ENCODE data around the gene STK33.

Gene STK33

DNA sequence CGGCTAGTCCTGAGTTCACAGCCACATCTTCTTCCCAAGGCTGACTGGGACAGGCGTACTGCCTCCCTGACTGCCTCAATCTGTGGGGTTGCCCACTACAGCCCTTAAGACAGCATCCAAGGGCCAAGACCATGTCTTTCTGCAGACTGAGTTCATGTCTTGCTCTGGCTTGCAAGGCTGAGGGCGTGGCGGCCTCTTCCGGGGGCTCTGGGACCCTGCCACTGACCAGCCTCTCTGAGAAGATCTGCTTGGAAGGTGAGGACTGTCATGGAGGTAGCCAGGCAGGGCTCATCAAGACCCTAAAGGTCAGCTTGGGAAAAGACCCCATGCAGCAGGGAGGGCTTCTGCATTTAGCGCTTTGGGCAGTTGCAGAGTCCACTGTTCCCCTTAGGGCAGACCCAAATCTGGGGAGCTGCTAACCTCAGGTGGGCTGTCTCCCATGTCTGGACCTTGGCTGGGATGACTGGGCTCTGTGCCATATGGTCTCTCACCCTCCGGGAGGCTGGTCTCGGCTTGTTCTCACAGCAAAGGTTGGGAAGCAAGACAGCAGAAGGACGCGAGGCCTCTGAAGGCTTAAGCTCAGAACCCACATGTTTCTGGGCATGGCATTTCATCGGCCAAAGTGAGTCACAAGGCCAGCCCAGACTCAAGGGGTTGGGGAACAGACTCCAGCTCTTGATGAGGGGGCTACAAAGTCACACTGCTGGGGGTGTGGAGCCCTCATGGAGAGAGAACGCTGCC is 221.2 kb downstream of the STK33 start:
- no peak for DNase-seq (ENCODE audit: low spot score)

DNA sequence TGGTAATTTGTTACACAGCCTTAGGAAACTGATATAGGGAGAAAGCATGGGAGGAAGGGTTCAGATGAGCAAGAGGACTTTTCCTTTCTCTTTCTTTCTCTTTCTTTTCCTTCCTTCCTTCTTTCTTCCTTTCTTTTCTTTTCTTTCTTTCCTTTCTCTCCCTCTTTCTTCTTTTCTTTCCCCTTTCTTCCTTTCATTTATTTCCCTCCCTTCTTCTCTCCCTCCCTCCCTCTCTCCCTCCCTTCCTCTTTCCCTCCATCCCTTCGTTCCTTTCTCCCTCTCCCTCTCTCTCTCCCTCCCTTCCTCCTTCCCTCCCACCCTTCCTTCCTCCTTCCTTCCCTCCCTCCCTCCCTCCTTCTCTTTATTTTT is 222.5 kb downstream of the STK33 start:
- DNase-seq (ENCODE audit: low spot score) = no peak

DNA sequence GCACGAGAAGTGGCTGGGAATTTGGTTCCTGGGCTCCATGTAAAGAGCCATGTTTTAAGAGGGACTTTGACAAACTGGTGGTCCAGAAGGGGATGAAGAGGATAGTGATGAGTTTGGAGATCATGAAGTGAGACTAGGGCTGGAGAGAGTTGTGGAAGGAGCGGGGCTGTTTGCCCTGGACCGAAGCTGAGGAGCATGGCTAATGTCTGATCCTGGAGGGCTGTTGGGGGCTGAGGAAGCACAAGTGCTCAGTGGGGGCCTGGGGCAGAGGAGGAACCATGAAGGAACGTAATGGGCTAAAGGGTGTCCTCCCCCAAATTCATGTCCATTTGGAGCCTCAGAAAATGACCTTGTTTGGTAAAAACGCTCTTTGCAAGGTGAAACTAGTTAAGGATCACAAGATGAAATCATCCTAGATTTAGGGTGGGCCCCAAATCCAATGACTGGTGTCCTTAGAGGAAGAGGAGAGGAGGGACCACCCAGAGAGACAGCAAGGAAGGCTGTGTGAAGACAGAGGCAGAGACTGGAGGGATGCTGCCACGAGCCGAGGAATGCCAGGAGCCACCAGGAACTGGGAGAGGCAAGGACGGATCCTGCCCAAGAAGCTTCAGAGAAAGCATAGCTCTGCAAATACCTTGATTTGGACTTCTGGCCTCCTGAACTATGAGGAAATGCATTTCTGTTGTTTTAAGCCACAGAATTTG is 223.1 kb downstream of the STK33 start:
- no peak for DNase-seq (ENCODE audit: low spot score)

DNA sequence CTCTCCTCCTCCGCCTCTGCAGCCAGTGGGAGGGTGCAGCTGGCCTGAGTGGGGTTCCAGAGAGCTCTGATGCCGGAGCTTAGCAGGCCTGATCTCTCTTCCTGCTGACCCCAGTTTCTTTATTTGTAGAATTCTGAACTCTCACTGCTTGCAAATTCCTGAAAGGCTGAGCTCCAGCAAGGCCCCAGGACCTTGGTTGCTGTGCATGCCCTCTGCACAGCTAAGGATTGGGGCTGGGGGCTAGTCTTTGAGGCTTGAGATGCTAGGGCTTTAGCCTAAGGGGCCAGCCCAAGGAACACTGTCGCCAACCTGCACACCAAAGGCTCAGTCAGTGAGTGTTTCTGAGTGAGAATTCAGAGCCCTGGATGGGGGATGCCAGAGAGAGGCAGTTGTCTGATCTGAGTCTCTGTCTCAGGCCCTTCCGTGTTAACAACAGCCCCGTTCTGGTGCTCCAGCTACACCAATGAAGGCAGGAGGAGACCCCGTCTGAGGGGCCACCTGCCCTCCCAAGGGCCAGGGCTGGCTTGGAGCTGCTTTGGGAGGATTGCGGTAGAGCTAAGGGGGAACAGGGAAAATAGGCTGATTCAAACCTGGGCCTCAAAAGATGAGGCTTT is 224.3 kb downstream of the STK33 start:
- no peak for DNase-seq (ENCODE audit: low spot score)

DNA sequence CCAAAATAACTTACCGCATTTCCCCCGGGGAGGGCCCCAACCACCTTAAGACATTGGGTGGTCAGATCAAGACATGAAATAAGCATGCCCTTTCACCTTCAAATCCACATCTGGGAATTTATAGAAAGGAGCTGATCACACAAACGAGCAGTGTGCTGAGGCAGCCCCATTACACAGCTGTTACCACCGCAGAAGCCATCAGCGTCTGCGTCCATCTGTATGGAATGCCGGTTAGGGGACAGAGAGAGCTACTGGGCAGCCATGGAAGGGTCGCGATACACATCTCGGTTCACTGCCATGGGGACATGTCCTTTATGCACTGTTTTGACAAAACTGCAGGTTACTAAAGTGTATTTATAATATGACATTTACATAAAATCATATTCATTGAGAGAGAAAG is 225.3 kb downstream of the STK33 start:
- no peak for DNase-seq (ENCODE audit: low spot score)

DNA sequence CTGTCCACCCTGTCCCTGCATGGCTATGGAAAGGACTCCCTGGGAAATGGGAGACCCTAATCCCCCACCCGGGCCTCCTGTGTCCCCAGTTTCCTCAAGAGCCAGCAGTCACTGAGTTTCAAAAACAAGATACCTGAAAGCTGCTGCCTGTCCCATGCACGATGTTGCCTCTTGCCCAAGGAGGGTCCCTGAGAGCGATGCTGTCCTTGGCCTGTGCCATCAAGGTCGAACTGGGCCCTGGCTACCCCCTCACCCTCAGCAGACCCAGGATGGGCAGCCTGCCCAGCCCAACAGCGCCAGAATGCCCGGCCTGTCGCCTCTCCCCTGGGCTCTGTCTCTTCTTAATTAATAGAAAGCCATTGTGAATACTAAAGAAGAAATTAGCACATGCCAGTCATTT is 225.8 kb downstream of the STK33 start:
- DNase-seq (ENCODE audit: low spot score) = no peak

DNA sequence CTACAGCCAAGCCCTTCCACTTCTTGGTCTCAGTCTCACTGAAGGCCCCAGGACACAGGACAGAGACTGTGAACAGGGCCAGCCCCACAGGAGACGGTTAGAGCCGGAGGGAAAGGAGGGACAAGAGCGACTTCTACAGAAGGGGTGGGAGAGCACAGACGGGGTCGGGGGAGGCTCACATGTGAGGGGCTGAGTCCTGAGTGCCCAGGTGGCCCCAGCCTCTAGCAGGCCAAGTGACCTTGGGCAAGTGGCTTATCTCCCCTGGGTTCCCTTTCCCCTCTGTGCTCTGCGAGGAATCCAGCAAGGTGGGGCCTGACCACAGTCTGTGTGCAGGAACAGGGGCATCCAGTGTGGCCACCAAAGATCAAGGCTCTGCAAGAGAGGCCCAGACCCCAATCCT is 227.7 kb downstream of the STK33 start:
- DNase-seq (ENCODE audit: low spot score) = no peak

DNA sequence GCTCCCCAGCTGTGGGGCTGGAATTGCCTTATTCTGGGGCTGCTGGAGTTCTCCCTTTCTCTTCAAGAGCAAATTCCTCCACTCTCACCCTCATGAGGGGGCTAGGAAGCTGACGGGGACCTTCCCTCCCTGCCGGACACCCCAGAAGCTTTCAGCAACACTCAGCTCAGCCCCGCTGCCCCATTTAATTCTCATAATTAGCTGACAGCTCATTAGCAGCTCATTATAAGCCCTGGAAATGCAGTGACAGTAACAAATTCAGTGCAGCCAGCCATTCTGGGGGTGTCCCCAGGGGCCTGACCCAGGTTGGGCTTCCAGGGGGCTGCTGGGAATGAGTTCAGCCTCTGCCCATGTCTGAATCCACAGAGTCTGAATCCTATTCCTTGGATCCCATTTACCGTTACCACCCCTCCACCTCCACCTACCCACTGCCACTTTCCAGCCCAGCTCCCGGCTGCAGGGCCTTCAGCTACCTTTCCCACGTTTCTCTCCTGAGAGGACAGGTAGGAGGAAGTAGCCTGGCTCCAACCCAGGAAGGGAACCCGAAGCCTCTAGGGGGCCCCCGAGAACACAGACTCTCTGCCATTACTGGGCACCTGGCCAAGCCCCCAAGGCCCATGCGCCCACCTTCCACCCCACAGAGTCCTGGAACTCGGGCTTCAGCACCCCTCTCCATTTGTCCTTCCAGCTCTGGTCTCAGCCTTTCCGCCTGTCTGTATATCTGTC is 228.6 kb downstream of the STK33 start:
- no peak for DNase-seq (ENCODE audit: low spot score)

DNA sequence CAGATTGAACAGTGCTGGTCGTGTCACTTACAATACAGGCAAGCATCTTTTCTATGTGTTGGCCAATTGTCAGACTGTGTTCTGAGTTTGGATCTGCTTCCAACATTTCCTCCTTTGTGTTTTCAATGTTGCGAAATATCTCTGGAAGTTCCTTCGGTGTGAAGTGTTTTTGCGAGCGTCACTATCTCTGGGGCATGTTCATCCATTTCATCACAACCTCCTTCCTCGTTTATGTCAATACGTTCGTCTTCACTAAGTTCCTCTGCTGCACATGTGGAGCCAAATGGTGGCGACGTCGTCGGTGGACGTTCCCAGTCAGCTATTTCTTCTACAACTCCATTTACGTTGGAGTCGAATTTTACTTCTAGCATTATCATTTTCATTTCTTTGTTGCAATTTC is 230.1 kb downstream of the STK33 start:
- no peak for DNase-seq (ENCODE audit: low spot score)

DNA sequence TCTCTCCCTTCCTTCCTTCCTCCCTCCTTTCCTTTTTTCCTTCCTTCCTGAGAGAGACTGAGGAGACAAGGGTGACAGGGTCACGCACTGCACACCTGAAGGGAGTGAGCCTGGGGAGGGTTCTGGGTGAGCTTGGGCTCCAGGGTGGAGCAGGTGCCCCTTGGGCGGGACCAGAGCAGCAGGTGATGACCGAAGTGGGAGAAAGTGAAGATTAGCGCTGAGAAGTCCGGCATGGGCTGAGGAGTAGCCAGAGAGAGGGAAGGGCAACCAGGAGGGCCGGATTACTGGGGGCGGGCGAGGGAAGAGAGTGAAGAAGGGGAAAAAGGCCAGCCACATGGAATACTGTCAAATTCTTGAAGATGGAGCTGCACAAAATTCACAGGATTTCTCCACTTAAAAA is 231.1 kb downstream of the STK33 start:
- no peak for DNase-seq (ENCODE audit: low spot score)

DNA sequence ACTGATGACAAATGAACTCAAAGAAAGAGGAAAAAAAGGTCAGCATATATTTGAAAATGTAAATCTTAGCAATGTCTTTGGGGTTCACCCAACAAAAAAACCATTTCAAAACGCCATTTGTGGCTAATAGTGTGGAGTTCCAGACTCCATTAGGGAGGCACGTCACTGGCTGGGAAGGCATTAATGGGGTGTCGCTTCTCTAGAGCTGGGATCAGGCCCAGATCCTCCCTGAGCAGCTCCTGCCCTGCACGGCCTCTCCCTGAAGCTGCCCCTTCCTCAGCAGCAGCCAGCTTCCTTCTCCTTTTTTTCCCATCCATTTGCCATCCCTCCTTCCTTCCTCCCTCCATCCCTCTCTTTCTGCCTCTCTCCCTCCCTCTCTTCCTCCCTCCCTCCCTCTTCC is 231.5 kb downstream of the STK33 start:
- no peak for DNase-seq (ENCODE audit: low spot score)

DNA sequence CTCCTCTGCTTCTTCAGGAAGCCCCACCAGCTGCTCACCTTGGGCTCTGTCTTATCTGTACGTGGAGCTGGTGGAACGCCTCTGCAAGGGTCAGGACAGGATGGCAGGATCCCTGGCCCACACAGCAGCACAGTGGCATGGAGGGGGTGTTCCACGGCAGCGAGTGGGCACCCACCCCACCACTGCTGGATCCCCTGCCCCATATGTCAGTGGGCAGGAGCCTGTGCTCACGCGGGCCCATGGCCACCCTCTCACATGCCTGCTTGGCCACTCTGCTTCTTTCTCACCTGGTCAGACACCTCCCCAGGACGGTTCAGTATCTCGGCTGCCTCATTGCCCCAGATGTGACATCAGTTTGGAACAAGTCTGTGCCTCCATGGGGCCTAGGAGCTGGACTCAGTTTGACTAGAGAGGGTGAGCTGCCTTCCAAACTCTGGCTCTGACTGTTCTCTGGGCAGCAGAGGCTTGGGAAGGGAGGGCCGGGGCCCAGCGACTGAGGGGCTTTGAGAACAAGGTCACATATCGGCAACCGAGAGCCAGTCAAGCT is 232.3 kb downstream of the STK33 start:
- no peak for DNase-seq (ENCODE audit: low spot score)

DNA sequence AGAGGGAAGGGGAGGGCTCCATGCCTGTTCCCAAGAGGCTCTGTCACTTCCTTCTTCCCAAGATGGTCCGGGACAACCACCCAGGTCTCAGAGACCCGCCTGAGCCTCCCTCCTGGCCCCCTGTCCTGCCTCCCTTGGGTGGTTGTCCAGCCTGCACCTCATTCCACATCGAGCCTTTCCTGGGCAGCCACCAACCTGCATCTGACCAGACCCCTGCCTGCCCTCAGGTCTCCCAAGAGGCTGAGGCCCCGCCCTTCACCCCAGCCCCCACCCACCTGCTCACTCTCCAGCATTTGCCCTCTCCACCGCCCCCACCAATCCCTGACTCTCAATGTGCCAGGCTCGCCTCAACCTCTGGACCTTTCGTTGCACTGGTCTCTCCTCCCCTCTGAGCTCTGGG is 232.8 kb downstream of the STK33 start:
- no peak for DNase-seq (ENCODE audit: low spot score)

DNA sequence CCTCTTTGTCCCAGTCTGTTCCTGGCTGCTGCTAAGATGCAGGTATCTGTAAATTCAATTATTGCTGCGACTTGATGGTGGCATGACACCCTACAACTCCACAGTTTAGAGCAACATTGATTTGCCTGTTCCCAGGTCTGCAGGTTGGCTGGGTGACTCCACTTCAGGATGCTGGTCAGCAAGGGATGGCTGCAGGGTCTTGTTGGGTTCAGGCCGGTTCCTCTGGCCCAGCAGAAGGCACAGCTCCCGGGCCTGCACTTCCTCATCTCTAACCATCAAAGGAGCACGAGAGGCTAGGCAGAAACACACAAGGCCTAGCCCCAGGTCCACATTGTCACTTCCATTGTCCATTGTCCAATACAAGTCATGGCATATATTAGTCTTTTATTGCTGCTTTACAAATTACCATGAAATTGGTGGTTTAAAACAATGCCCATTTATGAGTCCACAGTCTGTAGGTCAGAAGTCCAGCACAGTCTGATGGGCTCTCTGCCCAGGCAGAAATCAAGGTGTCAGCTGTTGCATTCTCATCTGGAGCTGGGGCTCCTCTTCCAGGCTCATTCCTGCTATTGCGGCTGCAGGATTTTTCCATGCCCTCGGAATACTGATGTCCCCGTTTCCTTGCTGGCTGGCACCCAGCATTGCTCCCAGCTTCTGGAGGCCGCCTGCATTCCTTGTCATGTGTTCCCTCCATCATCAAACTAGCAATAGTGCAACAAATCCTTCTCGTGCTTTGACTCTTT is 233.8 kb downstream of the STK33 start:
- no peak for DNase-seq (ENCODE audit: low spot score)

DNA sequence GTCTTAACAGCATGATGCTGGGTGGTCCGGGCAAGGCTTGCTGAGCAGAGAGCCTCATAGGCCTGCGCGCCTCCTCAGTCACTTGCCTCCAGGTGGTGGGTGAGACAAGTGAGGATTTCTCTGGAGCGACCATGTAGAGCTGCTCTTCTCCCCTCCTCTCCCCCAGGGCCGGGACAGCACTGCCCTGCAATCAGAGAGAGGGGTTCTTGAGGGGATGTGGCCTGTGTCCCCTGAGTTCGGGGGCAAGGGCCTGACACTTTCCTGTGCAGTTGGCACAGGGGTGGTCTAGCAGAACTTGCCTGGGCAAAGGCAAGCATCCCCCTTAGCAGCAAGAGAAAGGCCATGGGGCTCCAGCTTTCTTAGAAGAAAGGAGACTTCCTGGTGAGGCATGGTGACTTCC is 234.5 kb downstream of the STK33 start:
- no peak for DNase-seq (ENCODE audit: low spot score)

DNA sequence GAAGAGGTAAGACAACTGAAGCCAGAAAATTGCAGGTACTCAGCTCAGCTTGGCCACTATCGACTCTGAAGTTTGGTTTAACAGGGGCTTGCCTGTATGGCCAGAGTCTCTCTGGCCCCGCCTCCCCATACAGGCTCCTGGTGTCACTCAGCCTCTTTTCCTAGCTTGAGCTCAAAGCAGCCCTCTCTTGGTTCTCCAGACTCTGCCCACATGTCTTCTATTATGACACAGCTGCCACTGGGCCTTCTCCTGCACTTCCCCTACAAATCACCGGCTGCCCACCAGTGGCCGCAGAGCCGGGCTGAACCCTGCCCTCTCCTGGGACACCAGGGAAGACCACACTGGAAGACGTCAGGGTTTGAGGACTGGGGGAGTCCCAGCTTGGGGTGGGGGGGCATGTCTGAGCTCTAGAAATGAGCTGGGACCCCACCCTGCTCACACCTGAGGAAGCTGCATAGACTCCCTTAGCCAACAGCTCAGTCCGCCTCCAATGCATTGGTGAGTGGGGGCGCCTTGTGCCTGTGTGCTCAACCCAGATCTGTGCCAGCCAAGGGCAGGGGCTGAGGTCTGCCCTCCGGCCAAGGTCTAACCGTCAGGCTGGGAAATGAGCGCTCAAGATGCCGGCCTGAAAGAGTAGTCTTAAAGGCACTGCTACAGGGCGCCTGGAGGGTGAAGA is 236.0 kb downstream of the STK33 start:
- no peak for DNase-seq (ENCODE audit: low spot score)

DNA sequence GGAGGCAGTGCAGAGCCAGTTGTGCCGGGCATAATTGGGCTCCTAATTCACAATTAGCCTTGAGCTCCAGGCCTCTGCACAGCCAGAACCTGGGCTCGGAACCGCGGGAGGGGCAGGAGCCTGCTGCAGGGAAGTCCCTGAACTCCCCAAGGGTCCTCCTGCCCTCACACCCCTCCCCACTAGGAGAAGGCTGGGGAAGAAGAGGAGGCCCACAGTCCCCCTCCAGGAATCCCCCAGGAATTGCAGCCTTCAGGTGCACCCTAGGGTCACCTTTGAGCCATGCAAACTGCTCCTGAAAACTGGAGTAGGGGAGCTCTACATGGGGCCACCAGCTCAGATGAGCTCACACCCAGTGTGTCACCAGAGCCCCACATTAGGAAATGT is 236.5 kb downstream of the STK33 start:
- no peak for DNase-seq (ENCODE audit: low spot score)

DNA sequence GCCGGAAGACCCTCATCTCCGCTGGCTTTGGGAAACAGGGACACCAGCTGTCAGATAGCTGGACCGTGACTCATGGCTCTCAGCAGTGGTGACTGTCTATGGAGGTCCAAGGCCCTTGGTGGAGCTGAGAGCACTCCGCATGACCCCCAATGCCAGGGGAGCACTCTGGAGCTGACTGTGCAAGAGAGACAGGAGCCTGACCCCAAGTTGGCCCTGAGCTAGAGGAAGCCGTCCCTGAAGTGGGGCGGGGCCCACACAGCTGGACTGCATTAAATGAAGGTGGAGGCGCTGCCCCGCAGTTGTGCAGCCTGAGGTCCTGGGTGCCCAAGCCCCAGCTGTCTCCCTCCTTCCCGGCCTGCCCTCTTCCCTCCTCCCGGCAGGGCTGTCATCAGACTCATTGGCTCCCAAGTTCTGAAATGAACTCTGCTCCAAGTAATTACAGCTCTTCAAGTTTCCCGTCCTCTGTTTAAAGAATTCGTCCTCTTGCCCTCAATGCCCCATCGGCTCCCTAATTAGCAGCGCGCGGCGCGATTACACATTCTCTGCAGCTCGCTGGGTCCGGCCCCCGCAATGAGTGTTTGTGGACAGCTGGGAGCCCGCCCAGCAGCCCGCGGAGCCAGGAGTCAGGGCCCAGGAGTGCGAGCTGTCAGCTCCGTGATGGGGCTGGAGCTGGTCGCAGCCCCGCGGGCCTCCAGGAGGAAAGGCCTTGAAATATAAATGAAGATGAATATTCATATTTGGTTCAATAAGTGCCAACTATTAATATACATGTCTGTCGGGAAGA is 237.1 kb downstream of the STK33 start:
- DNase-seq (ENCODE audit: low spot score) = no peak

DNA sequence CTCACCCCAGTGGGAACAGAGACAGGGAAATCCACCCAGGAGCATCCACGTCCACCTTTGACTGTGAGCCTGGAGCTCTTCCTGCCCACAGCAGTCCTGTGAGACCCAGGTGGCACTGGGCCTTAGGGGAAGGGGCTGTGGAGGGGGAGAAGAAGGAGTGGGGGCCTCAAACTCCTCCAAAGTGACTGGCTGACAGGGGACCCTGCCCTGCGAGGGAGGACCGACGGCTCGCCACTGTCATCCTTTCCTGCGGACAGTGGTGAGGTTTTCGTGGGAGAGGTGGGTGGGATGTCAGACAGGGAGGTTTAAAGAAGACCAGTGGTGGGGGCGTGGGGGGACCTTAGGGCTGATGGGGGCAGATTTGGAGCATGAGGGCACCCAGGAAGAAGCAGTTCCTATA is 237.8 kb downstream of the STK33 start:
- DNase-seq (ENCODE audit: low spot score) = no peak

DNA sequence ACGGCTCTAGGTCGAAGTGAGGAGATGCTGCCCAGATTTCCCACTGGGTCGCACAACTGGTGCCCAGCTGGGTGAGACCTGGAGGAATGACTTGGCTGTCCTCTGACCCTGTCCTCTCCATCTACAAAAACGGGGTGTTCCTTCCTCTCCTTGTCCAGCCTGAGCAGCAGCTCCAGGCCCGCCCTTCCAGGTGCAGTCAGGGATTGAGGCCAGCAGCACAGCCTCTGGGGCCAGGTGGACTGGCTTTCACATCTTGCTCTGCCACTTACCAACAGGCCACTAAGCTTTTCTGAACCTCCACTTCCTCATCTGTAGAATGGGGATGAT is 238.6 kb downstream of the STK33 start:
- DNase-seq (ENCODE audit: low spot score) = no peak
